Nephron (organoid): ENCODE measurements around the gene PTPRN2.

Experiments used
- H3K27ac Mint-ChIP-seq, 3 experiments: 2 replicates each; pipeline ENCODE4 v1.8.0; 2020; ENCODE audit warnings: mixed read lengths in 3 of 3, mild to moderate bottlenecking in 2 of 3, moderate library complexity in 1 of 3
- H3K27me3 Mint-ChIP-seq: 2 replicates; pipeline ENCODE4 v1.8.0; 2021; ENCODE audit warnings: low read depth, mild to moderate bottlenecking, moderate library complexity, mixed read lengths
- H3K36me3 Mint-ChIP-seq: 2 replicates; pipeline ENCODE4 v1.8.0; 2020; ENCODE audit warnings: low read depth, mixed read lengths
- H3K4me1 Mint-ChIP-seq: 2 replicates; pipeline ENCODE4 v1.8.0; 2020; ENCODE audit warnings: mixed read lengths
- H3K4me3 Mint-ChIP-seq, 3 experiments: 2 replicates each; pipeline ENCODE4 v1.8.0; 2020; ENCODE audit warnings: mild to moderate bottlenecking in 3 of 3, mixed read lengths in 3 of 3, moderate library complexity in 2 of 3
- H3K9me3 Mint-ChIP-seq: 2 replicates; pipeline ENCODE4 v1.8.0; 2020; ENCODE audit warnings: mixed read lengths
- CTCF ChIP-seq, 3 experiments: fragments of 200-600 bp; sonication (generic); IDR thresholded peaks; one replicate each; pipeline ENCODE4 v1.5.0; 2021; ENCODE audit warnings: antibody characterized with exemption in 3 of 3; ENCODE audit not compliant: unreplicated experiment in 3 of 3

Gene PTPRN2

DNA sequence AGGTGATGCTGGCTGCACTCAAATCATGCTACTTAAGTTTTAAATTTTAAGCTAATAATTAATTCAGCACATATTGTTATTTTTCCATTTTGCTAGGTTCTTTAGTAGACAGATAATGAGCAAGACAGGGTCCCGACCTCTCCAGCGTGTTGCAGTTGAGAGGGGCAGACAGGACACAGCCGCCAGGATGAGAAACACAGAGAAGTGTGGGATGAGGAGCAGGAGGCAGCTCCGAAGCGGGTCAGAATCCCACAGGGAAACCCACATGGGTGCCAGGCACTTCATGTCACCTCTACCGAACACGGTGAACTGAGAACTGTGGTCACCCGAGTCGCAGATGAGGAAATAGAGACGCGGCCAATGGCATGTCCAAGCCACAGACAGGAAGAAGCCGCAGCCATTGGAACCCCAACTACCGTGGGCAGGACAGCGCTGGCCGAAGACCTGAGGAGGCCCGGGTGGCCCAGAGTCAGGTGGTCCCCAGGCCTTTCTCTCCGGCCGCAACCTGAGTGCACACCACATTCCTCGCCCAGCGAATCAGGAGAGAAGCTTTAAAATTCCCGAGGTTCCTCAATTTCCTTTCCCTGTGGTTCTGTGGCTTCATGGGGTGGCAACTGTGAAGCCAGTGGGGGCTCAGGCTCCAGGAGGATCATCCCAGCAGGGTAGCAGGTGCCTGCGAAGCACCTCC is 1037.9 kb downstream of the PTPRN2 start:
- no peaks in the 10 kb centered on the region for H3K27me3 Mint-ChIP-seq
- H3K36me3 Mint-ChIP-seq, result peaks cover 10% of the 10 kb centered on the region
- no peaks in the 10 kb centered on the region for H3K4me1 Mint-ChIP-seq
- H3K4me3 Mint-ChIP-seq, result no peak overlapping the region
- H3K27ac Mint-ChIP-seq, result no peak overlapping the region
- no peak for TF ChIP-seq CTCF (IDR thresholded peaks at IDR 0.05; ENCODE audit: unreplicated experiment in 3 of 3)
- H3K9me3 Mint-ChIP-seq, result no peaks in the 10 kb centered on the region

GRCh38 chr7:157548691-157549303 is 1038.8 kb downstream of the PTPRN2 start:
- Mint-ChIP-seq H3K27me3 (no peaks in the 10 kb centered on the region), H3K4me3 (no peak overlapping the region), H3K27ac (no peak overlapping the region), H3K36me3 (peaks cover 14% of the 10 kb centered on the region), H3K9me3 (no peaks in the 10 kb centered on the region), H3K4me1 (no peaks in the 10 kb centered on the region)
- no peak for TF ChIP-seq CTCF (IDR thresholded peaks at IDR 0.05; ENCODE audit: unreplicated experiment in 3 of 3)

GRCh38 chr7:157547611-157548010 is 1040.0 kb downstream of the PTPRN2 start:
- Mint-ChIP-seq H3K27me3 (peaks cover 3% of the 10 kb centered on the region), H3K27ac (no peak overlapping the region), H3K4me3 (no peak overlapping the region), H3K4me1 (no peaks in the 10 kb centered on the region), H3K9me3 (no peaks in the 10 kb centered on the region), H3K36me3 (peaks cover 14% of the 10 kb centered on the region)
- TF ChIP-seq CTCF (IDR thresholded peaks at IDR 0.05; ENCODE audit: unreplicated experiment in 3 of 3), result no peak

DNA sequence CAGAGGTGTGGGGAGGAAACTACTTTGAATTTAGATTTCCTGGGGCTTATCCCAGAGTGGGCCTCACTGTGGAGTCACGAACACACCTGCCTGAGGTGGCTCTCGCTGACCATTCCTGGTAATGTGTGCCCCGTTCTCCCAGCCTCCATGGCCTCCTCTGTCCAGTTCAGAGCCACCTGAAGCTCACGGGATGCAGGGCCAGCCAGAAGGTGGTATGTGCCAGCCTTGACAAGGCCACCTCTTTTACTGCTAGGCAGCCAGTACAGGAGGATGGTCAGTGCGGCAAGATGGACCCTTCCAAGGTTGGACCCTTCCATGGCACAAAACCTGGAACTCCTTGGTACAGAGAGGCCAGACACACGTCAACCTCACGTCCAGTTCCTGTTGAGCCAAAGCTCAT is 1040.5 kb downstream of the PTPRN2 start:
- no peak overlapping the region for H3K27ac Mint-ChIP-seq
- no peaks in the 10 kb centered on the region for H3K9me3 Mint-ChIP-seq
- peaks cover 5% of the 10 kb centered on the region for H3K27me3 Mint-ChIP-seq
- peaks cover 14% of the 10 kb centered on the region for H3K36me3 Mint-ChIP-seq
- TF ChIP-seq CTCF (IDR thresholded peaks at IDR 0.05; ENCODE audit: unreplicated experiment in 3 of 3), result no peak
- no peaks in the 10 kb centered on the region for H3K4me1 Mint-ChIP-seq
- H3K4me3 Mint-ChIP-seq, result no peak overlapping the region

GRCh38 chr7:157545681-157546060 is 1042.0 kb downstream of the PTPRN2 start:
- peaks cover 19% of the 10 kb centered on the region for H3K36me3 Mint-ChIP-seq
- peaks cover 15% of the 10 kb centered on the region for H3K27me3 Mint-ChIP-seq
- no peak overlapping the region for H3K27ac Mint-ChIP-seq
- no peaks in the 10 kb centered on the region for H3K4me1 Mint-ChIP-seq
- H3K9me3 Mint-ChIP-seq, result no peaks in the 10 kb centered on the region
- no peak overlapping the region for H3K4me3 Mint-ChIP-seq
- TF ChIP-seq CTCF (IDR thresholded peaks at IDR 0.05; ENCODE audit: unreplicated experiment in 3 of 3), result no peak
